NCI-H510A (cell line): Measurements from ENCODE around the gene ZNF433.
A peak's percentile ranks its signal among the peaks of the same experiment; 100 is the strongest.
"Not testable (repeated sequence)": the region's sequence is repeated elsewhere in the genome, so short reads cannot be mapped to it uniquely, and the experiment has no call there.

ENCODE experiments used
- DNase-seq: peaks from one replicate; lab custom pipeline; 2025; lab: John Stamatoyannopoulos, UW

ZNF433 gene

GRCh38 chr19:12035220-12036172 is at the start of gene ZNF433:
ZNF433 (minus strand) TSS chr19:12035679; CDS start chr19:12035539, 140 bp downstream.
- peak; percentile 96 for DNase-seq

DNA sequence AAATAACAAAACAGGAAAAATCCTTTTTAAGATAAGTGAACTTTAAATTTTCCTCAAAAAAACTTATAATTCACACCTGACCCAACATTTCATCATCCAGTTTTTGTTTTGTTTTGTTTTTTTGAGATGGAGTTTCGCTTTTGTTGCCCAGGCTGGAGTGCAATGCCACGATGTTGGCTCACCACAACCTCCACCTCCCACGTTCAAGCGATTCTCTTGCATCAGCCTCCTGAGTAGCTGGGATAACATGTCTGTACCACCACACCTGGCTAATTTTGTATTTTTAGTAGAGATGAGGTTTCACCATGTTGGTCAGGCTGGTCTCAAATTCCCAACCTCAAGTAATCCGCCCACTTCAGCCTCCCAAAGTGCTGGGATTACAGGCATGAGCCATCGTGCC is 47.9 kb upstream of the ZNF433 start:
- DNase-seq: not testable (repeated sequence)

- DNase-seq: no peak
These were observed 41.9 kb upstream of the ZNF433 start for GRCh38 chr19:12077375-12077774.

GRCh38 chr19:12076331-12076730 is 40.9 kb upstream of the ZNF433 start:
- DNase-seq: not testable (repeated sequence)

- DNase-seq: no peak
These were observed 40.2 kb upstream of the ZNF433 start for GRCh38 chr19:12075538-12076139.

- DNase-seq: peak; percentile 76
These were observed 29.4 kb upstream of the ZNF433 start, which contains the start of gene ZNF844 for GRCh38 chr19:12064590-12065538. ZNF844 (plus strand) TSS chr19:12064731; CDS start chr19:12064874, 143 bp downstream.

GRCh38 chr19:12055784-12056183 is 20.3 kb upstream of the ZNF433 start:
- DNase-seq: no peak

DNA sequence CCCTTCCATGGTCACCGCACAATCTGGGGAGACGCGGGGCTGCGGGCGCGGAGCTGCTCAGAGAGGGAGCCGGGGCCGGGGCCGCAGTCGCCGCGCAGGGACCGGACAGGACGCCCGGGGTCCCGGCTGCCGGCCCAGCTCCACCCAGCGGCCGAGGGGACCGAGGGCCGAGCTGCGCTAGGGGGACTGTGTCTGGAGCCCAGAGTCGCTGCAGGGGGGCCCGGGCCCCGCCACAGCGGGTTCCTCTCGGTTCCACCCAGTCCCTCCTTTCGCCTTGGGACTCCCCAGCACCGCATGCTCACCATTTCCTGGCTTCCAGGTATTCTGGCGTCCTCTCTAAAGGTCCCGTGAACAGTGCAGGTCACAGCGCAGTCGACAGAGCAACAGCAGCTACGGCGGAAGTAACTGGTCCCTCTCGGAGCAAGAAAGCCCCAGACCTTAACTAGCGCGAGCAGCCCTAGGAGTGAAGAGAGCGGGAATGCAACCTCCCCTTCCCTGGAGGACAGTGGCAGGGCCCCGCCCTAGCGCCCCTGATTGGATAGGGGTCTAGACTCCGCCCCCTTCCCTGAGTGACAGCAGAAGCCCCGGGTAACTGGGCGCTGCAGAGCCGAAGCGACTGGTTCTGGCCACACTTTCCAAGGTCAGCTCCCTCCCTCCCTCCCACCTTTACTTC is 17.2 kb upstream of the ZNF433 start, which contains the start of gene ZNF878:
Gene ZNF878, minus strand, starts transcription at position 465 of the 673 bp plus-strand sequence. Its CDS starts 160 bp downstream, at position 305.
- peak; percentile 89 for DNase-seq

DNA sequence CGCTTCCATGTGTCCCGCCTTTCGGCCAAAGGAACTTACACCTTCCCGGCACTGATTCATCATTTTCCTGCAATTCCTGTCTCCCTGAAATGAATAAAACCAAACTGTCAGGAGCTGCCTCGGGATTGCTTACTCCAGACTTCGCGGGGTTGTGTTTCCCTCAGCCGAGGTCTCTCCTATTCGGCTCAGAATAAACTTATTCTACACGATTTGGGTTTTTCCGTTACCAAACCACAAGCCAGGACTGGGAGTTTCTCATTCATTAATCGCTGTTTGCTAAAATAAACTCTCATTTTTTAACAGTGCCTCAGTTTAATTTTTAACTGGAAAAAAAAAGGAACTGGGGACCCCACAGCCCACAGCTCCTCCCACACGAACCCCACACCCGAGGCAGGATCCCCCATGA is 16.6 kb upstream of the ZNF433 start:
- DNase-seq: no peak

DNA sequence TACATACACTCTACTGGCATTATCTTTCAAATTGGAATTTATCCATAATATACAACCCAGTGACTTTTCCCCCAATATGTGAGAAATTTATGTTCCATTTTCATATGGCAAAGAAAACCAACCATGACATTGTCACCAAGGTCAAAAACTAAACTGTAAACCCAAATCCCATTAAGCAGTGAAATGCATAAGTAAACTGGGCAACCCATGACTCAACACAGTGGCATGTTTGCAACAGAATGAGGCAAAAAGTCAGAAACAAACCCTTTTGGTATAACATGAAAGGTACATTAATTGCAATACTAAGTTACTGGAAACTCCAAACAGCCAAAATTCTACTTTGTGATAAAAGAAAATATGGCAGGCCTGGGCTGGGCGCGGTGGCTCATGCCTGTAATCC is 12.4 kb upstream of the ZNF433 start:
- no peak for DNase-seq

- DNase-seq: no peak
These were observed 8.4 kb upstream of the ZNF433 start for GRCh38 chr19:12043752-12044422.

- no peak for DNase-seq
These were observed 7.4 kb upstream of the ZNF433 start for GRCh38 chr19:12042893-12043292.

- no peak for DNase-seq
These were observed 859 bp downstream of the ZNF433 start for GRCh38 chr19:12034620-12035019.

DNA sequence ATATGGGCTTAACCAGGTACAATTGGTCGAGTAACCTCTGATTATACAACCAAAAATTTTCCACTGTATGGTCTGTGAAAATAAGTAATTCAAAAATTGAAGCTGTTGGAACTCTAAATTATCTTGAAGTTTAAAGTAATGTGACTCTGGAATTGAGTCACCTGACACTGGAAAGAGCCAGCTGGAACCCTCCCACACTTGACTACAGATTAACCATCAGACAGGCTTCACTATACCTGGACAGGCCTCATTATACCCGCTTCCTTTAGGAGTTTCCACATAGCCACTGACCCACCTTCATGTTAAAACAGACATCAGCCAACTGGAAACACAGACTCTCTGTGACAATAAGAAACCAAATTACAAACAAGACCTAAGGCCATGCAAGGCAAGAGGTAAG is 1.3 kb downstream of the ZNF433 start:
- no peak for DNase-seq

DNA sequence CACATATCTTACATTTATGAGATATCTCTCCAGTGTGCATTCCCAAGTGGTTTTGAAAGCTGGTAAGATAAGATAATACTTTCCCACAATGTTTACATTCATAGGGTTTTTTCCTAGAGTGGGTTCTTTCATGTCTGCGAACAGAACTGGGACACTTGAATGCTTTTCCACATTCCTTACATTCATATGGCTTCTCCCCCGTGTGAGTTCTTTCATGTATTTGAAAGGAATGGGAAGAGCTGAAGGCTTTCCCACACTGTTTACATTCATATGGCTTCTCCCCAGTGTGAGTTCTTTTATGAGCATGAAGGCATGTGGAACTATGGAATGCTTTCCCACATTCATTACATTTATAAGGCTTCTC is 19.7 kb downstream of the ZNF433 start:
- no peak for DNase-seq

DNA sequence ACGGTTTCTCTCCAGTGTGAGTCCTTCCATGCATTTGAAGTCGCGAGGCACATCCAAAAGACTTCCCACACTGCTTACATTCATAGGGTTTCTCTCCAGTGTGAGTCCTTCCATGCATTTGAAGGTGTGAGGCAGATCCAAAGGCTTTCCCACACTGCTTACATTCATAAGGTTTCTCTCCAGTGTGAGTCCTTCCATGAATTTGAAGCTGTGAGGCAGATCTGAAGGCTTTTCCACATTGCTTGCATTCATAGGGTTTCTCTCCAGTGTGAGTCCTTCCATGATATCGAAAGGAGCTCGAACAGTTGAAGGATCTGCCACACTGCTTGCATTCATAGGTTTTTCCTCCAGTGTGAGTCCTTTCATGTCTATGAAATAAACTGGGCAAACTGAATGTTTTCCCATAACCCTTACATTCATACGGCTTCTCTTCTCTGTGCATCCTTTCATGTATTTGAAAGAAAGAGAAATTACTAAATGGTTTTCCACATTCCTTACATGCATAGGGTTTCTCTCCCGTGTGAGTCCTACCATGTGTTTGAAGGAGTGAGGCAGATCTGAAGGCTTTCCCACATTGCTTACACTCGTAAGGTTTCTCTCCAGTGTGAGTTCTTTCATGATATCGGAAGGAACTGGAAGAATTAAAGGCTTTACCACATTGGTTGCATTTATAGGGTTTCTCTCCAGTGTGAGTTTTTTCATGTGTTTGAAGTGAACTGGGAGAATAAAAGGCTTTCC is 20.3 kb downstream of the ZNF433 start:
- DNase-seq: no peak

GRCh38 chr19:12000152-12000981 is 35.1 kb downstream of the ZNF433 start:
- no peak for DNase-seq

- DNase-seq: no peak
These were observed 40.3 kb downstream of the ZNF433 start for GRCh38 chr19:11995174-11995573.

DNA sequence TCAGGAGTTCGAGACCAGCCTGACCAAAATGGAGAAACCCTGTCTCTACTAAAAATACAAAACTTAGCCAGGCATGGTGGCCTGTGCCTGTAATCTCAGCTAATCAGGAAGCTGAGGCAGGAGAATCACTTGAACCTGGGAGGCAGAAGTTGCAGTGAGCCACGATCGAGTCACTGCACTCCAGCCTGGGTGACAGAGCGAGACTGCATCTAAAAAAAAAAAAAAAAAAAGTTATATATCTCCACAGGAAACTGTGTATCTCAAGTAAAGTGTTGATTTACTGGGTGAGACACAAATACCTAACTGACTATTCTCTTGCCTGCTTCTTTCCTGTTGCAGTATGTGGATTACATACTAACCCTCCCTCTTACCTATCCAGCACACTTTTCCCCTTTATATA is 43.6 kb downstream of the ZNF433 start:
- not testable (repeated sequence) for DNase-seq
